OCI-LY3 (cell line): Measurements from ENCODE around the gene GNAL.

Experiments
- EZH2phosphoT487 ChIP-seq: fragments of 200-600 bp; shearing (Covaris generic); IDR thresholded peaks from 2 replicates; pipeline ENCODE4 v1.6.1; 2018; ENCODE audit warnings: antibody characterized with exemption, mixed run types, low read depth
- TF ChIP-seq, protein P1 (sequence below): fragments of 200-600, 300-600 bp; sonication (generic); IDR thresholded peaks from 2 replicates; pipeline ENCODE4 v1.5.1; 2014; ENCODE audit warnings: antibody characterized with exemption, low read length, low read depth

DNA sequence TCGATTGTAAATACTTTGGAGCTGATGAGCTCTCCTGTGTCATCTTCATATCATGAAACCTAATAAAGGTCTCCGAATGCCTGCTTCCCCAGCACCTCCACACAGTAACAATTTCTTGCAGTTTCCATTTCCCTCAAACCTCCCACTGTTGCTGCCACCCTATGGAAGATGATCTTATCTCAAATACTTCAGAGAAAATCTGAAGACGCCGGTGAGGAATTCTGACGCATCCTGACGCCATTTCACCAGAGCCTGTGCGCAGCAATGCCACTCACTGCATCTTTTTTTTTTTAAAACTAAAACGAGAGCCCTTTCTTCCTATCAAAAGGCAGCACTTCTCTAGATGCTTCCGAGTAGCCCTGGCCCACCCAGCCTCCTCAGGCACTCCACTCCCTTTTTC is 31.9 kb upstream of the GNAL start:
- TF ChIP-seq, protein P1, sequence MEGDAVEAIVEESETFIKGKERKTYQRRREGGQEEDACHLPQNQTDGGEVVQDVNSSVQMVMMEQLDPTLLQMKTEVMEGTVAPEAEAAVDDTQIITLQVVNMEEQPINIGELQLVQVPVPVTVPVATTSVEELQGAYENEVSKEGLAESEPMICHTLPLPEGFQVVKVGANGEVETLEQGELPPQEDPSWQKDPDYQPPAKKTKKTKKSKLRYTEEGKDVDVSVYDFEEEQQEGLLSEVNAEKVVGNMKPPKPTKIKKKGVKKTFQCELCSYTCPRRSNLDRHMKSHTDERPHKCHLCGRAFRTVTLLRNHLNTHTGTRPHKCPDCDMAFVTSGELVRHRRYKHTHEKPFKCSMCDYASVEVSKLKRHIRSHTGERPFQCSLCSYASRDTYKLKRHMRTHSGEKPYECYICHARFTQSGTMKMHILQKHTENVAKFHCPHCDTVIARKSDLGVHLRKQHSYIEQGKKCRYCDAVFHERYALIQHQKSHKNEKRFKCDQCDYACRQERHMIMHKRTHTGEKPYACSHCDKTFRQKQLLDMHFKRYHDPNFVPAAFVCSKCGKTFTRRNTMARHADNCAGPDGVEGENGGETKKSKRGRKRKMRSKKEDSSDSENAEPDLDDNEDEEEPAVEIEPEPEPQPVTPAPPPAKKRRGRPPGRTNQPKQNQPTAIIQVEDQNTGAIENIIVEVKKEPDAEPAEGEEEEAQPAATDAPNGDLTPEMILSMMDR, result no peak
- no peak for TF ChIP-seq EZH2phosphoT487
